K562 (cell line): ENCODE measurements around the gene CHST12. TPM values are rescaled to one million over a fixed set of nuclear protein-coding genes. Genes with fewer than 3 reads are reported as not detected.

Source experiments
- ATF7 ChIP-seq: fragments of 450-650 bp; IDR thresholded peaks from 2 replicates; pipeline ENCODE4 v1.7.1; 2014; ENCODE audit warnings: mild to moderate bottlenecking, moderate library complexity
- CHD2 ChIP-seq: IDR thresholded peaks from 2 replicates; pipeline ENCODE4 v1.6.1; 2011; ENCODE audit warnings: low read depth, low read length
- CXXC5 ChIP-seq: fragments of 250-450 bp; sonication (Bioruptor Pico); IDR thresholded peaks from 2 replicates; pipeline ENCODE4 v1.8.0; 2022; ENCODE audit warnings: inconsistent platforms, mild to moderate bottlenecking, moderate library complexity
- MAFK ChIP-seq: IDR thresholded peaks from 2 replicates; pipeline ENCODE4 v1.6.1; 2011; ENCODE audit warnings: low read length, improper control_type of control experiment
- POLR2B ChIP-seq: fragments of 450-650 bp; IDR thresholded peaks from 2 replicates; pipeline ENCODE4 v1.6.1; 2018; ENCODE audit warnings: low read depth; ENCODE audit not compliant: partially characterized antibody
- PRDM10 ChIP-seq: fragments of 450-650 bp; IDR thresholded peaks from 2 replicates; pipeline ENCODE4 v1.6.1; 2018; ENCODE audit not compliant: partially characterized antibody
- SMARCA4 ChIP-seq: fragments of 450-650 bp; IDR thresholded peaks from 2 replicates; pipeline ENCODE4 v1.6.1; 2016
- ZBTB2 ChIP-seq: fragments of 450-650 bp; IDR thresholded peaks from 2 replicates; pipeline ENCODE4 v1.6.1; 2016; ENCODE audit warnings: antibody characterized with exemption
- ZBTB40 ChIP-seq, 2 experiments: fragments of 450-650 bp in 1 of 2; sonication (generic) in 1 of 2; formaldehyde crosslinking in 1 of 2; IDR thresholded peaks; 2 replicates each; pipeline versions ENCODE4 v1.7.1 to v1.9.0; 2016 to 2022; ENCODE audit warnings: inconsistent platforms in 1 of 2, mild to moderate bottlenecking in 1 of 2, missing genetic modification reagents in 1 of 2
- ZBTB7A ChIP-seq: IDR thresholded peaks from 2 replicates; pipeline ENCODE4 v1.6.1; 2011; ENCODE audit warnings: low read depth, mild to moderate bottlenecking, low read length, moderate library complexity, borderline replicate concordance; ENCODE audit not compliant: control insufficient read depth
- ZFP36 ChIP-seq: fragments of 150-350 bp; IDR thresholded peaks from 2 replicates; pipeline ENCODE4 v1.6.1; 2018; ENCODE audit warnings: low read length, low read depth; ENCODE audit not compliant: partially characterized antibody
- polyA plus RNA-seq, 8 experiments: library from polyadenylated mRNA; depleted of rRNA in 4 of 8; stranded (reverse) in 5 of 8; unstranded in 3 of 8; fragments of >200 nt; fragmentation: Nextera tagmentation in 2 of 8; fragmentation: Illumina TruSeq in 1 of 8; extraction: Ambion mirVana in 2 of 8; extraction: Trizol in 1 of 8; gene quantifications; 2 replicates each; pipeline versions ENCODE4 v1.2.1 to v1.2.3, GENCODE V29; 2011 to 2014; ENCODE audit warnings: inconsistent platforms in 1 of 8, missing spikeins in 1 of 8
- total RNA-seq, 7 experiments: library from RNA; depleted of rRNA in 6 of 7; stranded (reverse); fragments of >200 nt in 6 of 7; fragmentation: Illumina TruSeq in 2 of 7; extraction: Trizol in 2 of 7; gene quantifications; 2 replicates each; pipeline versions ENCODE4 v1.2.1 to v1.2.3, GENCODE V29; 2011 to 2021; ENCODE audit warnings: low replicate concordance in 1 of 7

CHST12 gene
- total and polyA plus RNA-seq, 9 of the 15 experiments (the other 6 are each of a cell fraction or from before 2014, with no cell fraction given) = 0.18 to 19.8 (median 3.6) TPM

- TF ChIP-seq CHD2 (peak; percentile 89), CXXC5 (peak; percentile 9; the same call in 1 of the 2 replicates), ATF7 (peak; percentile 13; the same call in 1 of the 2 replicates), PRDM10 (peak; percentile 26), ZBTB2 (peak; percentile 43), ZBTB40 (IDR thresholded peaks at IDR 0.05) (peak; percentile 56), ZBTB40 (CRISPR knock-in tag; IDR thresholded peaks at IDR 0.05) (no peak), ZFP36 (peak; percentile 98), SMARCA4 (no peak), MAFK (no peak), ZBTB7A (peak; percentile 88; the same call in 1 of the 2 replicates), POLR2B (peak; percentile 78)
Observed at GRCh38 chr7:2403014-2403717, at the start of gene CHST12 (continued).
